ENCODE results near the gene CDKN1C.
A peak's percentile ranks its signal among the peaks of the same experiment; 100 is the strongest.

Gene CDKN1C

DNA sequence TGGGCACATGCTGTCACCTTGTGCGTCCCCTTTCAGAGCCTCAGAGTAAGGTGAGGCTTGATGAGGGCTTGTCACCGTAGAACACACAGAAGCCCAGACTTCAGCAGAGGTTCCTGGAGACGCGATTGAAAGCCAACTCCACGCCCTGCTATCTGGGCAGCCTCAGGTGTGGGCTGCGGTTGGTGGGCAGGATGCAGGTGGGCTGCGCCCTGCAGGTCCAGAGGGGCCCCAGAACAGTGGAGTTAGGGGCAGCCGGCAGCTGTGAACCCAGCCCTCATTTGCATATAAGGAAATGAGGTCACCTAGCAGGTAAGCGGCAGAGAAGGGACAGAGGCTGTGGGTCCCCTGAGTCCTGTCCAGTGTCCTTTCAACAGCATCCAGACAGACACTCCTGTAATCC is 28.2 kb upstream of the CDKN1C start:
- no peak for DNase-seq (ENCODE audit: low read depth)
- no peak overlapping the region for H3K4me3 ChIP-seq (ENCODE audit: low read depth, low read length)
- no peak for TF ChIP-seq MYC (IDR thresholded peaks at IDR 0.05; ENCODE audit: low read depth, low read length)
- TF ChIP-seq, protein P1, sequence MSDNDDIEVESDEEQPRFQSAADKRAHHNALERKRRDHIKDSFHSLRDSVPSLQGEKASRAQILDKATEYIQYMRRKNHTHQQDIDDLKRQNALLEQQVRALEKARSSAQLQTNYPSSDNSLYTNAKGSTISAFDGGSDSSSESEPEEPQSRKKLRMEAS (IDR thresholded peaks at IDR 0.05; ENCODE audit: low read depth, low read length): no peak
- TF ChIP-seq, protein P2, sequence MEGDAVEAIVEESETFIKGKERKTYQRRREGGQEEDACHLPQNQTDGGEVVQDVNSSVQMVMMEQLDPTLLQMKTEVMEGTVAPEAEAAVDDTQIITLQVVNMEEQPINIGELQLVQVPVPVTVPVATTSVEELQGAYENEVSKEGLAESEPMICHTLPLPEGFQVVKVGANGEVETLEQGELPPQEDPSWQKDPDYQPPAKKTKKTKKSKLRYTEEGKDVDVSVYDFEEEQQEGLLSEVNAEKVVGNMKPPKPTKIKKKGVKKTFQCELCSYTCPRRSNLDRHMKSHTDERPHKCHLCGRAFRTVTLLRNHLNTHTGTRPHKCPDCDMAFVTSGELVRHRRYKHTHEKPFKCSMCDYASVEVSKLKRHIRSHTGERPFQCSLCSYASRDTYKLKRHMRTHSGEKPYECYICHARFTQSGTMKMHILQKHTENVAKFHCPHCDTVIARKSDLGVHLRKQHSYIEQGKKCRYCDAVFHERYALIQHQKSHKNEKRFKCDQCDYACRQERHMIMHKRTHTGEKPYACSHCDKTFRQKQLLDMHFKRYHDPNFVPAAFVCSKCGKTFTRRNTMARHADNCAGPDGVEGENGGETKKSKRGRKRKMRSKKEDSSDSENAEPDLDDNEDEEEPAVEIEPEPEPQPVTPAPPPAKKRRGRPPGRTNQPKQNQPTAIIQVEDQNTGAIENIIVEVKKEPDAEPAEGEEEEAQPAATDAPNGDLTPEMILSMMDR (IDR thresholded peaks at IDR 0.05; ENCODE audit: low read depth, low read length): no peak
- TF ChIP-seq POLR2A (IDR thresholded peaks at IDR 0.05; ENCODE audit: extremely low read depth, insufficient read length): no peak

DNA sequence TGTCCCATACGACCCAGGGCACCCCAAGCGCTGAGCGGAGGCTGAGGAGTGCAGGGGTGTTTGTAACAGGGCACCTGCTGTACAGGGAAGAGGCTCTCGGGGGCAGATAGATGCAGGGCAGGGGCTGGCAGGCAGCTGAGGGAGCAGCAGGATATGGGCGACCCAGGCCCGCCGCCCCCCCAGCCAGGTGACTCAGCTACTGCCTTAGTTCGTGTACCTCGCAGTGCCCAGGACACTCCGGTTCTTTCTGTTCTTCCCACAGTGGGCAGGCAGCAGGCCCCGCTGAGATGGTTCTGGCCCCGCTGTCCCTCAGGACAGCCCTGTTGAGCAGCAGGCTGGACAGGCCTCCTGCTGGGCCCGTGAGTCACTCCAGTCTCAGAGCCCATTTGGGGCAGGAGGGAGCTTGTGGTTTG is 27.4 kb upstream of the CDKN1C start:
- TF ChIP-seq, protein P1 (IDR thresholded peaks at IDR 0.05; ENCODE audit: low read depth, low read length): no peak
- TF ChIP-seq, protein P2 (IDR thresholded peaks at IDR 0.05; ENCODE audit: low read depth, low read length): no peak
- TF ChIP-seq POLR2A (IDR thresholded peaks at IDR 0.05; ENCODE audit: extremely low read depth, insufficient read length): no peak
- no peak for TF ChIP-seq MYC (IDR thresholded peaks at IDR 0.05; ENCODE audit: low read depth, low read length)
- H3K4me3 ChIP-seq (ENCODE audit: low read depth, low read length): no peak overlapping the region
- no peak for DNase-seq (ENCODE audit: low read depth)

DNA sequence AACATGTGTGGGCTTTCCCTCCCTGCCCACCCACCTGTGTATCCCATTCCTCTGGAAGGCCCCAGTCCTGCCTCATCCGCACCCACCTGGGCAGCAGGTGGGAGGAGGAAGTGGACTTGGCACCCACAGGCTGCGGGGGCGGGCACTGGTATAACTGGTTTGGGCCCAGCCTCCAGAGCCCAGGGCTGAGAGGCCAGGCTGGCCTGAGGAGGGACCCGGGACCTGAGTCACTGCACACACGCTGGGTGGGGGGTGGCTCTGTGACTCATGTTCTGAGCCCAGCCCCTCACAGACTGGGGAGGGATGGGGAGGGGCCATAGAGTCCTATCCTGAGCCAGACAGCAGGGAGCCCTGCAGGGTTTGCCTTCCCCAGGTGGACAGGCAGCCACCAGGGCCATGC is 26.9 kb upstream of the CDKN1C start:
- H3K4me3 ChIP-seq (ENCODE audit: low read depth, low read length): no peak overlapping the region
- DNase-seq (ENCODE audit: low read depth): peak; percentile 86
- TF ChIP-seq MYC (IDR thresholded peaks at IDR 0.05; ENCODE audit: low read depth, low read length) (0 out of 2 replicates have a peak, but pooled peaks have one; percentile 7), POLR2A (IDR thresholded peaks at IDR 0.05; ENCODE audit: extremely low read depth, insufficient read length) (no peak)
- TF ChIP-seq, protein P1 (IDR thresholded peaks at IDR 0.05; ENCODE audit: low read depth, low read length): 0 out of 2 replicates have a peak, but pooled peaks have one; percentile 9

DNA sequence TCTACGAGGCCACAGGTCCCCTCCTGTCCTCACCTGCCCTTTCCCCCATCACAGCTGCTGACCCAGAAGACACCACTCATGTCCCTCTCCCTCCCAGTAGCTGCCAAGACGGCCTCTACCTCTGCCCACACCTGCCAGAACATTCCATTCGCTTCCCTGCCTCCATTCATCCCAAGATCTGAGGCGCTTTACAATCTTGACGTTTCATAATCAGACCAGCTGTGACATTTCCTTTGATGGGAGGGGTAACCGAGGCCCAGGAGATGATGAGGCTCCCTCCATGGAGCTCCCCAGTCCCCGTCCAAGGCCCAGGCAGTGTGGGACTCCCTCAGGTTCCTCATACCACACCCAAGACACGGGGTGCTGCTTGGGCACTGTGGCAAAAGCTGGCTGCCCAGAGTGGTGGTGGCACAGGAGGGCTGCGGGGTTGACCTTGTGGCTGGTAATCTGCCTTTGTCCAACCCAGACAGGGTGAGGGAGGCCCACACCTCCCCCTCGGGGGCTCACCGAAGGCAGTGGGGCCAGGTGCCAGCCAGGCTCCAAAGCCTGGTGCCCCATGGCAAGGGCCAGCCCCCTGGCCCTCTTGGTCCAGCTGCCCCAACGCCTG is 26.3 kb upstream of the CDKN1C start:
- H3K4me3 ChIP-seq (ENCODE audit: low read depth, low read length): no peak overlapping the region
- TF ChIP-seq, protein P2 (IDR thresholded peaks at IDR 0.05; ENCODE audit: low read depth, low read length): no peak
- TF ChIP-seq POLR2A (IDR thresholded peaks at IDR 0.05; ENCODE audit: extremely low read depth, insufficient read length) (no peak), MYC (IDR thresholded peaks at IDR 0.05; ENCODE audit: low read depth, low read length) (no peak)
- TF ChIP-seq, protein P1 (IDR thresholded peaks at IDR 0.05; ENCODE audit: low read depth, low read length): no peak
- DNase-seq (ENCODE audit: low read depth): peak; percentile 41

DNA sequence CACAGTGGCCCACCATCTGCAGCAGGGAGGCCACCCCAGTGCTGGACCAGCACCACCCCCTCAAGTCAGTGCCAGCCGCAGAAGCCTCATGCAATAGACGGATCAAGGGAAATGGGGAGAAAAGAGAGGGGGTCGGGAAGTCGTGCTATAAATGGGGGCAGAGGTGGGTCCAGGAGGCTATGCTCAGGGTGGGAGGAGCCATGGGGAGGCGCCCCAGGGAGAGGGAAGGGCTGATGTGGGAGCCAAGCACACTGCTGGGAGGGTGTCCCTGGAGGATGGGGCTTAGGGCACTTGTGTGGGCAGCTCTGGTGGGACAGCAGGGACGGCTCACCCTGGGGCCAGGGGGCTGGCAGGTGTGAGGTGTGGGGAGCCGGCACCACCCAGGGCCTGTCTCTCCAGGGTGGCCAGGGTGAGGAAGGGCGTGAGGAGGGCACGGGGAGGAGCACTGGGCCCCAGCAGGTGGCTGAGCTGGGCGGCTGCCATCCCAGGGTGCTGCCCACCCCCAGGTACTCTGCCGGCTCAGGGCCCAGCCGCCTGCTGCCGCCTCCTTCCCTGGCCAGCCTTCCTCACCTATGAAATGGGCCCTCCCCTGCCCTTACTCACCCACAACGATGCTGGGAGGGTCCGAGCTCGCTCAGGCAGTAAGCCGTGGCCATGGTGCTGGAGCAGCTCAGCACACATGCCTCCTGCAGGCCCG is 25.7 kb upstream of the CDKN1C start:
- no peak overlapping the region for H3K4me3 ChIP-seq (ENCODE audit: low read depth, low read length)
- DNase-seq (ENCODE audit: low read depth): no peak
- TF ChIP-seq MYC (IDR thresholded peaks at IDR 0.05; ENCODE audit: low read depth, low read length) (no peak), POLR2A (IDR thresholded peaks at IDR 0.05; ENCODE audit: extremely low read depth, insufficient read length) (no peak)
- TF ChIP-seq, protein P1 (IDR thresholded peaks at IDR 0.05; ENCODE audit: low read depth, low read length): no peak
- TF ChIP-seq, protein P2 (IDR thresholded peaks at IDR 0.05; ENCODE audit: low read depth, low read length): no peak

DNA sequence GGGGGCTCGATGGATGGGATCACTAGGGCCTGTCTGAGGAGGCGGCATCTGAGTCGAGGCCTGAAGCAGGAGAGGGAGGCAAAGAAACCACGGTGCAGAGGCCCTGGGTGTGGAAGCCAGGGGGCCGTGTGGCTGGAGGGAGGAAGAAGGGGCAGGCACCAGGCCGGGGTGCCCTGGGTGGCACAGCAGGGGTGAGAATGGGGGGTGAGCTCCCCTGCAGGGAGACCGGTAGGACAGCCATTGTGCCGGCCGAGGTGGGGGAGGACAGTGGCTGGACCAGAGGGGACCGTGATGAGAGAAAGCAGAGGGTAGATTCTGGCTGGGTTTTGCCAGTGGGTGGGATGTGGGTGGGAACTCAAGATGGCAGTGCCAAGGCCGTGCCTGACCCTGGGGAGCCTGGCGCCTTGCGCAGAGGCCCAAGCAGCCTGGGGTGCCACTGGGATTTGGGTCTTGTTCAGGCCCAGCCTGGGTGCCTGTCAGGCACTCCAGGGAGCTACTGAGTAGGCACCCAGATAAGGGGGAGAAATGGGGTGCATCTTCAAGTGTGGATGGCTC is 24.9 kb upstream of the CDKN1C start:
- DNase-seq (ENCODE audit: low read depth): no peak
- no peak for TF ChIP-seq MYC (IDR thresholded peaks at IDR 0.05; ENCODE audit: low read depth, low read length)
- TF ChIP-seq, protein P2 (IDR thresholded peaks at IDR 0.05; ENCODE audit: low read depth, low read length): no peak
- no peak for TF ChIP-seq POLR2A (IDR thresholded peaks at IDR 0.05; ENCODE audit: extremely low read depth, insufficient read length)
- TF ChIP-seq, protein P1 (IDR thresholded peaks at IDR 0.05; ENCODE audit: low read depth, low read length): no peak

More for the DNA sequence above, 24.9 kb upstream of the CDKN1C start:
- H3K4me3 ChIP-seq (ENCODE audit: low read depth, low read length): no peak overlapping the region
